MM.1S (cell line): ENCODE results near the gene DPH7.

Source experiments
- DNase-seq: peaks from one replicate; pipeline ENCODE4 v3.0.0-alpha.2; 2015
- H2AFZ ChIP-seq: fragments of 300-600 bp; sonication (generic); 2 replicates; pipeline ENCODE4 v1.6.0; 2016; ENCODE audit warnings: antibody characterized with exemption, low read length
- H3F3A ChIP-seq: fragments of 300-600 bp; sonication (generic); 2 replicates; pipeline ENCODE4 v1.6.1; 2016; ENCODE audit warnings: mild to moderate bottlenecking, antibody characterized with exemption, low read length, moderate library complexity, mixed read lengths; ENCODE audit not compliant: insufficient read depth
- H3K27ac ChIP-seq: fragments of 300-600 bp; sonication (generic); 2 replicates; pipeline ENCODE4 v1.5.1; 2016; ENCODE audit warnings: mild to moderate bottlenecking, low read length
- H3K27me3 ChIP-seq: fragments of 300-600 bp; sonication (generic); replicated peaks from 2 replicates; pipeline ENCODE4 v1.6.0; 2016; ENCODE audit warnings: low read length; ENCODE audit not compliant: insufficient read depth
- H3K36me3 ChIP-seq: fragments of 300-600 bp; sonication (generic); replicated peaks from 2 replicates; pipeline ENCODE4 v1.6.1; 2016; ENCODE audit warnings: mild to moderate bottlenecking, low read length, mixed read lengths; ENCODE audit not compliant: insufficient read depth
- H3K4me1 ChIP-seq: fragments of 300-600 bp; sonication (generic); 2 replicates; pipeline ENCODE4 v1.6.1; 2016; ENCODE audit warnings: low read length, mixed read lengths
- H3K4me2 ChIP-seq: fragments of 300-600 bp; sonication (generic); 2 replicates; pipeline ENCODE4 v1.6.0; 2016; ENCODE audit warnings: low read depth, low read length
- H3K4me3 ChIP-seq: fragments of 300-600 bp; sonication (generic); 2 replicates; pipeline ENCODE4 v1.5.1; 2016; ENCODE audit warnings: low read length, mixed read lengths
- H3K79me2 ChIP-seq: fragments of 300-600 bp; sonication (generic); 2 replicates; pipeline ENCODE4 v1.6.1; 2016; ENCODE audit warnings: mixed run types, low read length, mixed read lengths
- H3K9ac ChIP-seq: fragments of 300-600 bp; sonication (generic); 2 replicates; pipeline ENCODE4 v1.6.1; 2016; ENCODE audit warnings: low read length, mixed read lengths
- H3K9me2 ChIP-seq: fragments of 300-600 bp; sonication (generic); replicated peaks from 2 replicates; pipeline ENCODE4 v1.6.1; 2016; ENCODE audit warnings: mild to moderate bottlenecking, low read length, mixed read lengths; ENCODE audit not compliant: insufficient read depth
- H3K9me3 ChIP-seq: fragments of 300-600 bp; sonication (generic); replicated peaks from 2 replicates; pipeline ENCODE4 v1.6.1; 2016; ENCODE audit warnings: mild to moderate bottlenecking, low read length, mixed read lengths; ENCODE audit not compliant: insufficient read depth
- H4K20me1 ChIP-seq: fragments of 300-600 bp; sonication (generic); 2 replicates; pipeline ENCODE4 v1.6.1; 2016; ENCODE audit warnings: mild to moderate bottlenecking, low read length, moderate library complexity, mixed read lengths; ENCODE audit not compliant: insufficient read depth
- EZH2 ChIP-seq: fragments of 300-600 bp; sonication (generic); optimal IDR thresholded peaks from 2 replicates; pipeline ENCODE3; 2017; ENCODE audit warnings: low read depth, mild to moderate bottlenecking, antibody characterized with exemption, low read length, mixed read lengths
- EZH2phosphoT487 ChIP-seq: fragments of 300-600 bp; sonication (generic); IDR thresholded peaks from 2 replicates; pipeline ENCODE4 v1.6.1; 2018; ENCODE audit warnings: antibody characterized with exemption, low read length
- TF ChIP-seq, protein P1 (sequence below): fragments of 300-600 bp; sonication (generic); IDR thresholded peaks from 2 replicates; pipeline ENCODE4 v1.5.1; 2016; ENCODE audit warnings: antibody characterized with exemption, low read length, mixed read lengths

DPH7 gene

DNA sequence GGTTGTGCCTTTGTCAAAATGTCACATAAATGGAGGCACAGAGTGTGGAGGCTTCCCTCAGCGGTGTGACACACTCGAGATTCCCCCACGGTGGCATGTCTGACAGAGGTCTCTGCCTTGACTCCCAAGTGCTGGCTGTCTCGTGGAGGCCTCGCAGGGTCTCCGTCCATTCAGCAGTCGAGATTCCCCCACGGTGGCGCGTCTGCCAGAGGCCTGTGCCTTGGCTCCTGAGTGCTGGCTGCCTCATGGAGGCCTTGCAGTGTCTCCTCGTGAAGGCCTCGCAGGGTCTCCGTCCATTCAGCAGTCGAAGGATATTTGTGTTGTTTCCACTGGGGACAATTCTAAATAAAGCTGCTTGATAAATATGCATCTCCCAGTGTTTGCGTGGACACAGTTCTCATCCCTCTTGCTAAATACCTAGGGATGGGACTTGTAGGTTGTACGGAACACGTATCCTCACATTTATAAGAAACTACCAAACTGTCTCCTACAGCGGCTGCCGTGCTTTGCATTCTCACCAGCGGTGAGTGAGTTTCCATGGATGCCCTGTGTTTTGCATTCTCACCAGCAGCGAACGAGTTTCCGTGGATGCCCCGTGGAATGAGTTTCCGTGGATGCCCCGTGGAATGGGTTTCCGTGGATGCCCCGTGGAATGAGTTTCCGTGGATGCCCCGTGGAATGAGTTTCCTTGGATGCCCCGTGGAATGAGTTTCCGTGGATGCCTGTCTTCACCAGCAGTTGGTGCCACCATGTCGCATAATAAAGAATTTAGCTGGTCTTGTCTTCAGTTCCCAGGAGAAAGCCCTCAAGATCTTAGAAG is 54.4 kb downstream of the DPH7 start:
- no peak overlapping the region for H3K9ac ChIP-seq
- TF ChIP-seq EZH2 (no peak), EZH2phosphoT487 (no peak)
- TF ChIP-seq, protein P1, sequence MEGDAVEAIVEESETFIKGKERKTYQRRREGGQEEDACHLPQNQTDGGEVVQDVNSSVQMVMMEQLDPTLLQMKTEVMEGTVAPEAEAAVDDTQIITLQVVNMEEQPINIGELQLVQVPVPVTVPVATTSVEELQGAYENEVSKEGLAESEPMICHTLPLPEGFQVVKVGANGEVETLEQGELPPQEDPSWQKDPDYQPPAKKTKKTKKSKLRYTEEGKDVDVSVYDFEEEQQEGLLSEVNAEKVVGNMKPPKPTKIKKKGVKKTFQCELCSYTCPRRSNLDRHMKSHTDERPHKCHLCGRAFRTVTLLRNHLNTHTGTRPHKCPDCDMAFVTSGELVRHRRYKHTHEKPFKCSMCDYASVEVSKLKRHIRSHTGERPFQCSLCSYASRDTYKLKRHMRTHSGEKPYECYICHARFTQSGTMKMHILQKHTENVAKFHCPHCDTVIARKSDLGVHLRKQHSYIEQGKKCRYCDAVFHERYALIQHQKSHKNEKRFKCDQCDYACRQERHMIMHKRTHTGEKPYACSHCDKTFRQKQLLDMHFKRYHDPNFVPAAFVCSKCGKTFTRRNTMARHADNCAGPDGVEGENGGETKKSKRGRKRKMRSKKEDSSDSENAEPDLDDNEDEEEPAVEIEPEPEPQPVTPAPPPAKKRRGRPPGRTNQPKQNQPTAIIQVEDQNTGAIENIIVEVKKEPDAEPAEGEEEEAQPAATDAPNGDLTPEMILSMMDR: no peak
- H3K36me3 ChIP-seq: no peaks in the 10 kb centered on the region
- no peaks in the 10 kb centered on the region for H3K4me1 ChIP-seq
- H3K9me3 ChIP-seq: no peaks in the 10 kb centered on the region
- H3F3A ChIP-seq: no peaks in the 10 kb centered on the region
- H3K9me2 ChIP-seq: no peaks in the 10 kb centered on the region
- no peak overlapping the region for H3K4me2 ChIP-seq
- H3K27ac ChIP-seq: no peak overlapping the region
- H4K20me1 ChIP-seq: no peaks in the 10 kb centered on the region
- no peaks in the 10 kb centered on the region for H3K79me2 ChIP-seq
- H3K4me3 ChIP-seq: no peak overlapping the region
- no peak overlapping the region for H2AFZ ChIP-seq
- H3K27me3 ChIP-seq: peaks cover 13% of the 10 kb centered on the region
- no peak for DNase-seq

DNA sequence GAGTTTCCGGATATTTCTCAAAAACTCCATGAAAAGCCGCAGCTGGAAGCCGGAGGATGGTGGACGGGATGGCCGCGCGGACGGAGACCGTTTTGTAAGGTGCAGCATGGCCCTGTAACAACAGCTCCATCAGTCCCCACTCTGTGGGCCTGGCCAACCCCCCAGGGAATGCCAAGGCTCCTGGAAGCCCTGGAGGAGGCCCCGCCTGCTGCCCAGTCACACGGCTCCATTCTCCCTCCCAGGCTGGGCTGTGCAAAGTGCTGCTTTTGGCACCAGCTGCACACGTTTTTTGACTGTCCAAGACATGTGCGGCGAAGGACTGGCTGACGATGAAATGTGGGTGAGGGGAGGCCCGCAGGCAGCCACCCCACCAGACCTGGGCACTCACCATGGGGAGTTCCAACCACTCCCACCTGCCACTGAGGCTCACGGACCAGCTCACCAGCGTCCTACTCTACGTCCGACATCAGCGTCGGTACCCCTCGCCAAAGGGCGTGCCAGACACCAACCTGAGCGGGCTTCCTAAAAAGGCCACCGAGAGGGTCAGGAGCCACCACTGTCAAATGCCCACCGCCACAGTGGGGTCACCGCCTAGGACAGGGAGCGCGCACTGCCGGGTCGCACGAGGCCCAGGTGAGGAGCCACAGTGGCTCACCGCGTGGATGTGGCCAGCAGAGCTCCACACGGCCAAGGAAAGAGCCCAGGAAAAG is 55.8 kb downstream of the DPH7 start:
- DNase-seq: no peak
- H3K9me2 ChIP-seq: no peaks in the 10 kb centered on the region
- no peaks in the 10 kb centered on the region for H3K79me2 ChIP-seq
- H3K27ac ChIP-seq: no peak overlapping the region
- H3K36me3 ChIP-seq: no peaks in the 10 kb centered on the region
- no peaks in the 10 kb centered on the region for H3K9me3 ChIP-seq
- no peaks in the 10 kb centered on the region for H3F3A ChIP-seq
- H2AFZ ChIP-seq: no peak overlapping the region
- no peaks in the 10 kb centered on the region for H4K20me1 ChIP-seq
- H3K4me2 ChIP-seq: no peak overlapping the region
- H3K4me3 ChIP-seq: no peak overlapping the region
- no peak overlapping the region for H3K9ac ChIP-seq
- H3K4me1 ChIP-seq: no peaks in the 10 kb centered on the region
- TF ChIP-seq EZH2: no peak
- no peak for TF ChIP-seq EZH2phosphoT487
- TF ChIP-seq, protein P1: no peak
- H3K27me3 ChIP-seq: peaks cover 8% of the 10 kb centered on the region

DNA sequence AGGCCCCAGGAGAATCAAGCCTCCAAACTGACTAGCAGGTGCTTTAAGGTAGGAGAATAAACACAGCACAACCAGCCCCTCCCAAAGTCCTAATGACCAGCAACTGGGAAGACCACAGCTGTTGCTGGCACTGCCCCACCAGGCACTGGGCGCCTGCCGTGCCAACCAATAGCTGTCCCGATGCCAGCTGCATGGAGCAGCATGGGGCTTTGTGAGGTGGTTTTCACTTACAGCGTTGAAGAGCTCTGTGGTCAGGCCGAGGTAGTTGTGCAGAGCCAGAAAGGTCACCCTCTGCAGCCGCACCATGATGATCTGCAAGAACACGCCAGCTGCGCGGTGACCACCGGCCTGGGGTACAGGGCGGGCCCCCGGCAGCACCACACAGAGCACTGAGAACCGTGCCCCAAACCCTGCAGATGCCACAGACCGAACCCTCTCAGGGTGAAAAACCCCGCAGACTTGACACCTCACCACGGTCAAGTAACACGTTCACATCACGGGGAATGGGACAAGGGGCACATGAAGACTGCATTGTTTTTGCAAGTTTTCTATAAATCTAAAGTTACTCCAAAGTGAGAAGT is 57.2 kb downstream of the DPH7 start:
- no peaks in the 10 kb centered on the region for H3K9me3 ChIP-seq
- TF ChIP-seq EZH2phosphoT487 (no peak), EZH2 (no peak)
- TF ChIP-seq, protein P1: no peak
- H3K4me1 ChIP-seq: no peaks in the 10 kb centered on the region
- H3K9me2 ChIP-seq: no peaks in the 10 kb centered on the region
- no peaks in the 10 kb centered on the region for H3K36me3 ChIP-seq
- DNase-seq: no peak
- no peak overlapping the region for H3K9ac ChIP-seq
- H4K20me1 ChIP-seq: no peaks in the 10 kb centered on the region
- H3K79me2 ChIP-seq: no peaks in the 10 kb centered on the region
- no peaks in the 10 kb centered on the region; the same call in 1 of the 2 replicates for H3K27me3 ChIP-seq
- no peaks in the 10 kb centered on the region for H3F3A ChIP-seq
- H2AFZ ChIP-seq: no peak overlapping the region
- no peak overlapping the region for H3K27ac ChIP-seq
- H3K4me3 ChIP-seq: no peak overlapping the region
- no peak overlapping the region for H3K4me2 ChIP-seq
